IPS DF 19.7 (cell line): ENCODE data around the gene CSTF2T.

Source experiments
- DNase-seq: peaks from one replicate; pipeline ENCODE4 v3.0.0-alpha.2; 2013; ENCODE audit warnings: low read depth, low spot score

The CSTF2T gene, protein sequence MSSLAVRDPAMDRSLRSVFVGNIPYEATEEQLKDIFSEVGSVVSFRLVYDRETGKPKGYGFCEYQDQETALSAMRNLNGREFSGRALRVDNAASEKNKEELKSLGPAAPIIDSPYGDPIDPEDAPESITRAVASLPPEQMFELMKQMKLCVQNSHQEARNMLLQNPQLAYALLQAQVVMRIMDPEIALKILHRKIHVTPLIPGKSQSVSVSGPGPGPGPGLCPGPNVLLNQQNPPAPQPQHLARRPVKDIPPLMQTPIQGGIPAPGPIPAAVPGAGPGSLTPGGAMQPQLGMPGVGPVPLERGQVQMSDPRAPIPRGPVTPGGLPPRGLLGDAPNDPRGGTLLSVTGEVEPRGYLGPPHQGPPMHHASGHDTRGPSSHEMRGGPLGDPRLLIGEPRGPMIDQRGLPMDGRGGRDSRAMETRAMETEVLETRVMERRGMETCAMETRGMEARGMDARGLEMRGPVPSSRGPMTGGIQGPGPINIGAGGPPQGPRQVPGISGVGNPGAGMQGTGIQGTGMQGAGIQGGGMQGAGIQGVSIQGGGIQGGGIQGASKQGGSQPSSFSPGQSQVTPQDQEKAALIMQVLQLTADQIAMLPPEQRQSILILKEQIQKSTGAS

DNA sequence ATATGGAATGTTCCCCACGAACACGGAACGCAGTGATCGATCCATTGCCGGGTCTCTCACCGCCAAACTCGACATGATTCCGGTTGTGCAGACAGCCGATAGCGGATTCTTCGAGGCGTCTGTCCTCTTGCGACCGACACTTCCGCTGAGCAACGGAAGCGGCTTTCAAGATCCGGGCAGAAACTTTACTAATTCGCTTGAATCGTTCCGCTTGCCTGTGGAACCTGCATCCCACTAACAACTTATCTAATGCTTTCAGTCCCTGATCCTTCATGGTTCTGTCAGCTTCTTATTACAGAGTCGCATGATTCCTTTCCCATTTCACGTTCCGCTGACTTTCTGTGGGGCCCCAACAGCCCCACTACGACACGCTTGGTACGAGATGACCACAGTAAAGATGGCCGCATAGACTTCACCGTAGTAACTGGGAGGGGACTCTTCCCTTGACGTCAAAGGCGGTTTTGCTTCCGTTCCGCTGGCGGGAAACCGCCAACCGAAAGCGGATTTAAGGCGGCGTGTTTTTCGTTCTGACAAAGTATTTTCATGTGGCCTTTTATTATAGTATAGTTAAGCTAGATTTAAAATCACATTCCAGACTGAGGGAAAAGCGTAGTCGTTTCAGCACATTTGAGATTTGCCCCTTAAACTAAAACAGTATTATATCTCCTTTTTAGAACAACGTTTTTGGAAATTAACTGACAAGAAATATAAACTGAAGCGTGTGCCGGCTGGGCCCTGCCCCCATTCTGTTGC is at the start of gene CSTF2T:
TSS of gene CSTF2T (minus strand) at position 121 of the 753 bp plus-strand sequence. CDS start at position 75, 46 bp downstream.
- DNase-seq: peak; percentile 82

DNA sequence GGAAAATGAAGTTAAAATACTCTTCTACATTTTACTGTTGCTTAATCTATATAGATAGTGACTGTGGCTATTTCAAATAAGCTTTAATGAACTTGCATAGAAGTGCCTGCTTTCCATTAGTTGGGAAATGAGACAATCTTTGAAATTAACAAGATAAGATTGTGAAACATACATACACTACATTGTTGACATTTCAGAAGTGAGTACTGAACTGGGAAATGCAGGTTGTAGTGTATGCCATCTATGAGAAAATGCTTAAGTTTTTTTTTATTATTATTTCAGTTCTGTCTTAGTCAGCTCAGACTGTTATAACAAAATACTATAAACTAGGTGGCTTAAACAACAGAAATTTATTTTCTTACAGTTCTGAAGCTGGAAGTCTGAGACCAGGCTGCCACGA is 49.6 kb upstream of the CSTF2T start:
- DNase-seq: no peak

DNA sequence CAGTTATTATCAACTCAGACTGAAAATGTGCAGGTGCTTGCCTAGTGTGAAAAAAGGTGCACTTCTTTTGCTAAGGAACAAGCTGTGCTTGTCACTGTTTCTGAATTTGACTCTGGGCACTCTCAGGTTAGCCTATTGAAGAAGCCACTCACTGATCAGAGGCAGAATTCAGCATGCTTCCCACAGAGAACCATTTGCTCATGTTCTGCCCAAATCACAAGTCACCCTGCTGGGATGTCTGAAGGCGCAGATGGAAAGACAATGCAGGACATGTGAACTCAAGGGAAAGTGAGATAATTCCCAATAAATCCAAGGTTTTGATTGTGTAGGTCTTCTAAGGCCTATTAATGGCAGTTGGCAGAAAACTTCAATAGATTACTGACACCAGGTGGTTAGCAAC is 47.8 kb upstream of the CSTF2T start:
- DNase-seq: no peak

GRCh38 chr10:51745397-51745796 is 46.0 kb upstream of the CSTF2T start:
- no peak for DNase-seq

DNA sequence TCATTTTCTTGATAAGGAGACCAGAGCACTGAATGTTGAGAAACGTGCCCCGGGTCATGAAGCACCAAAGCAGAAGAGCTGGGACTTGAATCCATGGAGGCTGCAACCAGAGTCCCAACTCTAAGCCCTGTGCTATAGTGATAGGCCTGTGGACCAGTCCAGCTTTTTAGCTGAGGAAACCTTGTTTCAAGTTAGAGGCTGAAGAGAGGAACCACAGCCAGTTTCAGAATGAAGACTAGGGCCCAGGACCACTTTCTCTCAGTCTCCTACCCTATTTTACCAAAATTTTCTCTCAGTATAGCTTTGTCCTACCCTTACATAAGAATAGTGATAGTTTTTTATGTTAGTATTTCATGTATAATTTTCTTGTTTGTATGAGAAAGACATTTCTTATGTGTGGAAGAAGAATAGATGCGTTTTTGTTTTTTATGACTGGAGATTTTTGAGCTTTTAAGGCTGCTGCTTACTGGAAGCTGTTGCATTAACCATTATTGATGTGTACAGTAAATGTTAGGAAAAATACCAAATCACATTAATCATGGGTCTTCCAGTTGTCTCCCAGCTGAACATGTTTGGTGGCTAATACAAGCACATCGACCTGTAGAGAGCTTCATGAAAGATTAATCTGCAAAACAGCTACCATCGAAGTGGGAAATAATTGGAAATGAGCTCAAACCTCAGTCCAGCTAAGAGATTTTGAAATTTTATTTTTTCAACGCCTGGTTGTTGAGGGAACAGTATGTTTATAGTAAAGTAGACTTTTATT is 45.0 kb upstream of the CSTF2T start:
- no peak for DNase-seq

- DNase-seq: no peak
Measured at GRCh38 chr10:51743146-51743545, 43.8 kb upstream of the CSTF2T start.

DNA sequence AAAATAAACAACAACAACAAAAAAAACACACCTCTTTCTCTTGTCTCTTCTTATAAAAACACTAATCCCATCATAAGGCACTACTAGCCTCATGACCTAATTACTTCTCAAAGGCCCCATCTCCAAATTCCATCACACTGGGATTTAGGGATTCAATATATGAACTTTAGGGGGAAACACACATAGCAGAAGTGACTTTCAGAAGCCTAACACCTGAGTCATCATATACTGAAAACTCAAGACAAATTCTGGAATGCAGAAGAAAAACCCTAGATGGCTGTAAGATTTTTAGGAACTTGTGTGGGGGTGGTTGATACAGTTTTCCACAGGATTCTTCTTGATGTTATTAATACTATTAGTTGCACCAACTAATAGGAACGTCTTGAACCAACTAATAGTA is 33.7 kb upstream of the CSTF2T start:
- no peak for DNase-seq

DNA sequence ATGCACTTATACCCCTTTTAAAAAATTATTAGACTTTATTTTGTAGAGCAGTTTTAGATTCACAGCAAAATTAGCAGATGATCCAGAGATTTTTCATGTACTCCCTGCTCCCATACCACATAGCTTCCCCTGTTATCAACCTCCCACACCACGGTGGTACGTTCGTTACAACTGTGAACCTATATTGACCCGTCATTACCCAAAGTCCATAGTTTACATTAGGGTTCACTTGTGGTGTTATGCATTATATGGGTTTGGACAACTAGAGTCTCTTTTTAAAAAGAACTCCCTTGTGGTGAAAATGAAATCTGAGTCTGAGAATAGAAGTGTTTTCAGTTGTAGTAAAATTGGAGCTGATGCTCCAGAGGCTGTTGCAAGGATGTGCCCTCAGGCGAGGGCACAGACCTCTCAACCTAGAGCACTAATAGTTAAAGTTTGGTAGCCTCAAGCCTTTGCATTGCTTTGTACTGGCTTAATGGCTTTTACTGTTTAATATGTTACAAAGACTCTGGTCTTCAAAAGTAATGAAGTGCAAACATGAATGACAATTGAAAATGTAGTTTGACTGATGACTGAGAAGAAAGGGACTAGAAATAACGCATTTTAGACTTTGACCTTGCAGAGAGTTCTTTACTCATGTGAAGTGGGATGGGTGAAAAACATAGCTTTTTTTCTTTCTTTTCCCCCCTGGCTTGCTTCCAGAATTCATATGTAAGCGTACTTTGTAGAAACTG is 30.6 kb upstream of the CSTF2T start:
- no peak for DNase-seq

GRCh38 chr10:51724038-51724437 is 24.6 kb upstream of the CSTF2T start:
- DNase-seq: no peak

- DNase-seq: no peak
Measured at GRCh38 chr10:51718804-51719291, 19.5 kb upstream of the CSTF2T start.

- no peak for DNase-seq
Measured at GRCh38 chr10:51716981-51717380, 17.6 kb upstream of the CSTF2T start.

- no peak for DNase-seq
Measured at GRCh38 chr10:51711519-51711891, 12.1 kb upstream of the CSTF2T start.

DNA sequence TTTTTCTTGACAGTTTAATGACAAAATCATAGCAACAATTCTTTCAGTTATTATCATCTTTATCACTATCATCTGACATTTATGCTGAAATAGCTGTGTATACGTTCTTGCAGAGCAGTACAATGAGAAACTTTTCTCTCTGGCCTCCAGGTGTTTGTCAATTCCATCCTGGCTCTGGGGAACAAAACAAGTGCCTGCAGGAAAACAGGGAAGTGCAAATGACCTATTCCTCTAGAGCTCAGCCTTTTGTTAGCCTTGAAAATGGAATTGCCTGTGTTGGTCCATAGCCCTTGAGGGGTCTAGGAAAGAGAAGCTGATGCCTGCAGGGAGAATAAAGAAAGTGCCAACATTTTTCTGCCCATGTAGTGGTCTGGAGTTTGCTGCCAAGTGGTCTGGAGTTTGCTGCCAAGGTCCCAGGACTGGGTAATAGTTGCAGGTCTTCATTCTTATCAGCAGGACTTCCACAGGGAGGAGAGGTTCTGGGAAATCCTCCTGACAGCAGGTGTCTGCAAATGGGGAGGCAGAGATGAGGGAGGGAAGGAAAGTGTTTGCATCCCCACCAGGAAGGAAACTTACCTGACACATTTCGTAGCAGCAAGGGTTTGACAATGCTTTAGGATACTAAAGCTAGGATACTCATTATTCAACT is 10.1 kb upstream of the CSTF2T start:
- DNase-seq: no peak

GRCh38 chr10:51708609-51709008 is 9.2 kb upstream of the CSTF2T start:
- no peak for DNase-seq

DNA sequence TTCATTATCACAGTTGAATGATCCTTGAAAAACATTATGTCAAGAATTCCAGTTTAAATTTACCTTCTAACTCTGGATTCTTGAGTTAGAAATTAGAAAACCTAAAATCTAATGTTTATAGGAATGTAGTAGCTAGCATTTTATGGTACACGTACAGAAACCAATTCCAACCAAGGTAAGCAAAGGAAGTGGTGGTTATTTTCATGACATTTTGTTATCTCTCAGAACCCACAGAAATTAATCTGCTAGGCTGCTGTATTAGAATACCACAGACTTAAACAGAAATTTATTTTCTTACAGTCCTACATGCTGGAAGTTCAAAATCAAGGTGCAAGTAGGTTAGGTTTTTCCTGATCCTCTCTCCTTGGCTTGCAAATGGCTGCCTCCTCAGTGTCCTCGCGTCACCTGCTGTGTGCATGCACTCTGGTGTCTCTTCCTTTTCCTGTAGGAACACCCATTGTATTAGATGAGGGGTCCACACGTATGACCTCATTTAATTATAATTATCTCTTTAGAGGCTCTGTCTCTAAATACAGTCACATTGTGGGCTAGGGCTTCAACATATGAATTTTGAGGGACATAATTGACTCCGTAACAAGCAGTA is 8.5 kb upstream of the CSTF2T start:
- DNase-seq: no peak

GRCh38 chr10:51707392-51707791 is 8.0 kb upstream of the CSTF2T start:
- DNase-seq: no peak

DNA sequence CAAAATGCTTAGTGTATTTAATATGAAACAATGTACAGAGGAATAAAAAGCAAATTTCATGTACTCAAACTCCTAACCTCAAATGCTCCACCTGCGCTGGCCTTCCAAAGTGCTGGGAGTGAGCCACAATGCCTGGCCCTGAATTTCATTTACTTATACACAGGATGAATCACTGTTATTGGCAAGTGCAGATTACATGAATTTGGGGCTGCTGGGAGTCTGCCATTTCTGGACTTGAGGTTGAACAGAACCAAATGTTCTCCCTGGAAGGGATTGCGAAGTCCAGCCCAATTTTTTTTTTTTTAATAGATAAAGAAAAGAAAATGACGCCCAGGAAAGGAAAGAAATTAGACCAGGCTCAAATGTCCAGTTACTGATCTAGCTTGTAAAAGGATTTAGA is 6.8 kb upstream of the CSTF2T start:
- DNase-seq: no peak

DNA sequence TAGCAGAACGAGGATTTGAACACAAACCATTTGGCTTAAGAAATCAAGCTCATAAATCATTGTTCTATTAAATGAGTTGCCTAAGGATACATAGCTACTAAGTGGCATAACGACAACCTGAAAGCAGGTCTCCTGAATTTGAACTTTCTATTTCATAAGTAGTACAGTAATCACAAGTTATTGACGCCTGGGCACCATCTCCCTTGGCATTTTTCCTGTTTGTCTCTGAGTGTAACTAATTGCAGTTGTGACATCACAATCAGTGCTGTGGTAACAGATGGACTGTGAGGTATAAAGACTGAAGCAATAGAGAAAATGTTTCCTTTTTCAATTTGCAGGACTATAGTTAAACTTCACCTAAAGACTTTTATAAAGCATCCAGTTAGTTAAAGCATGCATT is 6.4 kb upstream of the CSTF2T start:
- DNase-seq: no peak

DNA sequence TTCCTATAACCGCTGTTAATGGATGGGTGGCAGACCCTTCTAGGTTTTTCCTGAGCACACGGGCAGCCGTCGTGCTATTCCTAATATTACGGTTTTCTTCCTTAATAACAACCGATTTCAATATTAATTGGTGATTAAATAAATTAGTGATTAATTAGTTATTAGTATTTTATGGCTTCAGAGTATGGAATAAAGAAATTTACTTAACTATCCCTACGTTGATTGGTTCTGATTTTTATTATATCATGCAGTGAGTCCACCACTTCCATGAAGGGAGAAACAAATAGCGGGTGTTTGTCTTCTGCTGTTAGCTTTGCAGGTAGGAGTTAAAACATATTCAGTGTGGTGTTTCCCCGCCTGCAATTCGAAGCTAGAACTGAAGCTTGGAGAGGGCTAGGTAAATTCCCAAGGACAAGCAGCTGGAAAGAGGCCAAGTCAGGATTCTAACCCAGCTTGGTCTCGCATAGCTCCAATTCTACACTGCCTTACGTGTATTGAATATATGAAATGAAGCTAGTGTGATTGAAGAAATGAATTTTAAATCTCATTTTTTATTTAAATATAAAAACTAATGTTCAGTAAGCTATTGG is 928 bp upstream of the CSTF2T start:
- DNase-seq: peak; percentile 25

DNA sequence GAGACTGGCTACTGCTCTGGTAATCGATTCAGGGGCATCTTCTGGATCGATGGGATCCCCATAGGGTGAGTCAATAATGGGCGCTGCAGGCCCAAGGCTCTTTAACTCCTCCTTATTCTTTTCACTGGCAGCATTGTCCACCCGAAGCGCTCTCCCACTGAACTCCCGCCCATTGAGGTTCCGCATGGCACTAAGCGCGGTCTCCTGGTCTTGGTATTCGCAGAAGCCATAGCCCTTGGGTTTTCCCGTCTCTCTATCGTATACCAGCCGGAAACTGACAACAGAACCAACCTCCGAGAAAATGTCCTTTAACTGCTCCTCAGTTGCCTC is 285 bp downstream of the CSTF2T start:
- no peak for DNase-seq
